ENCODE measurements around the gene FAM163B. TPM values are rescaled to one million over a fixed set of nuclear protein-coding genes. Genes with fewer than 3 reads are reported as not detected.

The FAM163B gene
- total RNA-seq, 1 donor from 2014 or later: not detected

DNA sequence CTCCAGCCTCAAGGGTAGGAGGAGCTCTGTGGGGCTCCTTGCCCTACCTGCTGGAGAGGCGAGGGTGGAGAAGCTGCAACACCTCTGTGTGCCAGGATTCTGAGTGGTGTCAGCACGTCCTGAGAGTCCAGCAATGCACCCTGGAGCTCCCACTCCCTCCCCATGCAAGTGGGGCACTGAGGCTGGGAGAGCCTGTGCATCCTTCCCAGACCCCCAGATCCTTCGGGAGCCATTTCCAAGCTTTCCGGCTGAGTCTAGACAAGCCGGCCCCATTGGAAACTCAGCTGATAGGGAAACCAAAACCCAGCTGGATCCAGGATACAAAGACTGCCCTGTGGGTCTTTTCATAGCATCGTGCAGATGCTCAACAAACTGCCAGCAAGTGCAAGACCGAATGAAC lies 1.8 kb downstream of the FAM163B start:
- peaks cover 58% of the 10 kb centered on the region for H3K27me3 Mint-ChIP-seq (ENCODE audit: unreplicated experiment)
- H3K36me3 Mint-ChIP-seq (ENCODE audit: unreplicated experiment): no peaks in the 10 kb centered on the region
- no peak overlapping the region for H3K4me3 Mint-ChIP-seq (ENCODE audit: unreplicated experiment)
- TF ChIP-seq, protein P1, sequence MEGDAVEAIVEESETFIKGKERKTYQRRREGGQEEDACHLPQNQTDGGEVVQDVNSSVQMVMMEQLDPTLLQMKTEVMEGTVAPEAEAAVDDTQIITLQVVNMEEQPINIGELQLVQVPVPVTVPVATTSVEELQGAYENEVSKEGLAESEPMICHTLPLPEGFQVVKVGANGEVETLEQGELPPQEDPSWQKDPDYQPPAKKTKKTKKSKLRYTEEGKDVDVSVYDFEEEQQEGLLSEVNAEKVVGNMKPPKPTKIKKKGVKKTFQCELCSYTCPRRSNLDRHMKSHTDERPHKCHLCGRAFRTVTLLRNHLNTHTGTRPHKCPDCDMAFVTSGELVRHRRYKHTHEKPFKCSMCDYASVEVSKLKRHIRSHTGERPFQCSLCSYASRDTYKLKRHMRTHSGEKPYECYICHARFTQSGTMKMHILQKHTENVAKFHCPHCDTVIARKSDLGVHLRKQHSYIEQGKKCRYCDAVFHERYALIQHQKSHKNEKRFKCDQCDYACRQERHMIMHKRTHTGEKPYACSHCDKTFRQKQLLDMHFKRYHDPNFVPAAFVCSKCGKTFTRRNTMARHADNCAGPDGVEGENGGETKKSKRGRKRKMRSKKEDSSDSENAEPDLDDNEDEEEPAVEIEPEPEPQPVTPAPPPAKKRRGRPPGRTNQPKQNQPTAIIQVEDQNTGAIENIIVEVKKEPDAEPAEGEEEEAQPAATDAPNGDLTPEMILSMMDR (IDR thresholded peaks at IDR 0.05): no peak
- no peak for DNase-seq (ENCODE audit: extremely low spot score, unreplicated experiment)
- H3K9me3 Mint-ChIP-seq (ENCODE audit: unreplicated experiment): no peaks in the 10 kb centered on the region
- H3K4me1 Mint-ChIP-seq (ENCODE audit: unreplicated experiment): peaks cover 1% of the 10 kb centered on the region
- H3K27ac Mint-ChIP-seq (ENCODE audit: unreplicated experiment): no peak overlapping the region

DNA sequence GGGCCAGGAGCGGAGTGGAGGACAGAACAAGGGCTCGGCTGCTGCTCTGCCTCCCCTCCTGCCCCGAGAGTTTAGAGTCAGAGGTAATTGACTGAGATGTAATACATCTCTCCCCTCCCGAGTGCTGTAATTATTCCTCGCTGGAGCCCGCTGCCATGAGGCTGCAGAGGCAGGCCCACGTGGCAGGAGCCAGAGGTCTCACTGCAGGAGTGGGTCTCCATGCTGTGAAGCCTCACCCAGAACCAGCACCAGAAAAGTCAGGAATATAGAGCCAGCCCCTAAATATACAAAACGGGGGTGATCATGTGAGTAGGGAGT lies 2.5 kb downstream of the FAM163B start:
- H3K27me3 Mint-ChIP-seq (ENCODE audit: unreplicated experiment): peaks cover 58% of the 10 kb centered on the region
- no peak for DNase-seq (ENCODE audit: extremely low spot score, unreplicated experiment)
- peaks cover 1% of the 10 kb centered on the region for H3K4me1 Mint-ChIP-seq (ENCODE audit: unreplicated experiment)
- TF ChIP-seq, protein P1 (IDR thresholded peaks at IDR 0.05): no peak
- H3K4me3 Mint-ChIP-seq (ENCODE audit: unreplicated experiment): no peak overlapping the region
- no peaks in the 10 kb centered on the region for H3K36me3 Mint-ChIP-seq (ENCODE audit: unreplicated experiment)
- H3K27ac Mint-ChIP-seq (ENCODE audit: unreplicated experiment): no peak overlapping the region
- H3K9me3 Mint-ChIP-seq (ENCODE audit: unreplicated experiment): no peaks in the 10 kb centered on the region

DNA sequence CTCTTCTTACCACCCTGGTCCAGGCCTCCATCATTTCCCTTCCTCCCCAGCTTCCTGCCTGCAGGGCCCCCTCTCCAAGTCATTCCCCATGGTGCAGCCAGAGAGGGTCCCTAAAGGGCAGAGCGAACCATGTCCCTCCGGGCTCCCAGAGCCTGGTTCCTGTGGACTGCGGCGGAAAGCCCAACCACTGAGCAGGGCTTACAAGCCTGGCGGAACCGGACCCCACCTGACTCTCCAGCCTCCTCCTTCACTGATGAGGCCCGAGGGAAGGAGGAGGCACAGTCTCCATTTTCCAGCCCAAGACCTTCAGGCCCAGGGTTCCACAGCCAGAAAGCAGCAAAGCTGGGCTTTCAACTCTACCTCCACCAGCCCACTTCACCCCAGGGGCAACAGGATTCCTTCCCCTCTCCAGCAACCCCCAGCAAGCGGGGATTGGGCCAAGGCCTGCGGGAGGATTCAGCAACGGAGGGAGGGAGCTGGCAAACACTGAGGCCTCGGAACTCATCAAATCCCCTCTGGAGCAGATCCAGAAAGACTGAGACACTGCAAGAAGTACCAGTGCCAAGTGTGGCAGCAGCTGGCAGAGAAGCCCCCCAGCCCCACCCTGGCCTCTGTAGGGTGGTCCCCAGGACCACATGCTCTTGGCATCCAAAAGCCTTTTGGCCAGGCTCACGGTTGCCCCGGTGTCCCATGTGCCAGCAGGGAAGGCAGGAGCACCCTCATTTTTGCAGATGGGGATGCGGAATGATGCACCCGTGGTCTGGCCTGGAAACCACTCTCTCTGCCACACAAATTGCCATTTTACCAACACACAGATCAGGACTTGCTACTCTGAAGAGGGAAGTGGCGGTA lies 3.1 kb downstream of the FAM163B start:
- Mint-ChIP-seq H3K4me3 (ENCODE audit: unreplicated experiment) (no peak overlapping the region), H3K27me3 (ENCODE audit: unreplicated experiment) (peaks cover 52% of the 10 kb centered on the region), H3K27ac (ENCODE audit: unreplicated experiment) (no peak overlapping the region), H3K36me3 (ENCODE audit: unreplicated experiment) (no peaks in the 10 kb centered on the region), H3K9me3 (ENCODE audit: unreplicated experiment) (no peaks in the 10 kb centered on the region), H3K4me1 (ENCODE audit: unreplicated experiment) (peaks cover 1% of the 10 kb centered on the region)
- TF ChIP-seq, protein P1 (IDR thresholded peaks at IDR 0.05): no peak
- no peak for DNase-seq (ENCODE audit: extremely low spot score, unreplicated experiment)

DNA sequence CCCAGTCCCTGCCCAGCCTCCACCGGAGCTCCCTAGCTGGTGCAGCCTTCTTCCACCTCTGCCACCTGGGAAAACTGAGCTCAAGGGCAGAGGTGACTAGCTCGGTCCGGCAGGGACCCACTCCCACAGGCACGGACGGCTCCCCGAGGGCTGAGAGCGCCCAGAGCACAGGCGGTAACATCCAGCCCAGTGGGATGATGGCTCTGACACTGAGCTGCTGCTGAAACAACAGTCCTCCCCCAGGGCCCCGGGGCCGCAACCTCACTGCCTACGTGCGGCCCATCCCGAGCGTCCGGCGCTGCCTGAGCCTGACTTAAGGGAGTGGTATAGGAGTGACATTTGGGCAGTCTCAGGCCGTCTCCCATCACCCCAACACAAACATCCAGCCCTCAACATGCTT lies 3.7 kb downstream of the FAM163B start:
- no peaks in the 10 kb centered on the region for H3K9me3 Mint-ChIP-seq (ENCODE audit: unreplicated experiment)
- H3K27ac Mint-ChIP-seq (ENCODE audit: unreplicated experiment): no peak overlapping the region
- no peak overlapping the region for H3K4me3 Mint-ChIP-seq (ENCODE audit: unreplicated experiment)
- TF ChIP-seq, protein P1 (IDR thresholded peaks at IDR 0.05): no peak
- DNase-seq (ENCODE audit: extremely low spot score, unreplicated experiment): no peak
- H3K4me1 Mint-ChIP-seq (ENCODE audit: unreplicated experiment): peaks cover 1% of the 10 kb centered on the region
- peaks cover 46% of the 10 kb centered on the region for H3K27me3 Mint-ChIP-seq (ENCODE audit: unreplicated experiment)
- no peaks in the 10 kb centered on the region for H3K36me3 Mint-ChIP-seq (ENCODE audit: unreplicated experiment)

DNA sequence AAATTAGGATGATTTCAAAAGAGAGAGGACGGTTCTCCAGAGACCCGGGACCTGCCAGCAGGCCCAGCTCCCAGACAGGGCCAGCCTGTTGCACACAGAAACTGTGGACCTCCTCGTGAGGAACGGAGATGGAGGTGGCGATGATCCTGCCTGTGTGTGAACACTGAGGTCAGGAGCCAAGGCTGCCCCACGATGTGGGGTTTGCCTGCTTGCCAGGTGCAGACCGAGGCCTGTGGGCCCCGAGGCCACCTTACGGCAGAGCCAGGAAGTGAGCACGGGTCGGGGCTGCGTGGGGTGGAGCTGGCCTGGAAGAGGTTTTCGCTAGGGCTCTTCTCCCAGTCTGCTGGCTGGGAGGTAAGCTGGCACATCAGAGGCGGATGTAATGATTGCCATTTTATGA lies 4.3 kb downstream of the FAM163B start:
- H3K9me3 Mint-ChIP-seq (ENCODE audit: unreplicated experiment): no peaks in the 10 kb centered on the region
- H3K27ac Mint-ChIP-seq (ENCODE audit: unreplicated experiment): no peak overlapping the region
- peaks cover 1% of the 10 kb centered on the region for H3K4me1 Mint-ChIP-seq (ENCODE audit: unreplicated experiment)
- H3K4me3 Mint-ChIP-seq (ENCODE audit: unreplicated experiment): no peak overlapping the region
- TF ChIP-seq, protein P1 (IDR thresholded peaks at IDR 0.05): no peak
- DNase-seq (ENCODE audit: extremely low spot score, unreplicated experiment): no peak
- H3K36me3 Mint-ChIP-seq (ENCODE audit: unreplicated experiment): no peaks in the 10 kb centered on the region
- peaks cover 42% of the 10 kb centered on the region for H3K27me3 Mint-ChIP-seq (ENCODE audit: unreplicated experiment)

All from osteocyte (in vitro differentiated cells).